Mesodermal cell (in vitro differentiated cells): ENCODE measurements around the gene DAP.
"Not testable (repeated sequence)": the region's sequence is repeated elsewhere in the genome, so short reads cannot be mapped to it uniquely, and the experiment has no call there.

Experiments
- H3K27ac ChIP-seq: 2 replicates; pipeline ENCODE4 v1.7.0; 2013; ENCODE audit warnings: mild to moderate bottlenecking, low read depth, low read length, moderate library complexity; ENCODE audit not compliant: severe bottlenecking
- H3K36me3 ChIP-seq: 2 replicates; pipeline ENCODE4 v1.7.1; 2013; ENCODE audit warnings: mild to moderate bottlenecking, low read length, moderate library complexity; ENCODE audit not compliant: control insufficient read depth, insufficient read depth
- H3K4me1 ChIP-seq: one replicate; pipeline ENCODE4 v1.7.1; 2013; ENCODE audit warnings: mild to moderate bottlenecking, low read length; ENCODE audit not compliant: insufficient read depth, control insufficient read depth, poor library complexity, severe bottlenecking
- H3K4me3 ChIP-seq: 2 replicates; pipeline ENCODE4 v1.7.0; 2013; ENCODE audit warnings: low read length, control low read depth, mild to moderate bottlenecking; ENCODE audit not compliant: insufficient read depth, poor library complexity, severe bottlenecking; ENCODE audit errors: extremely low read depth
- H3K9me3 ChIP-seq: 2 replicates; pipeline ENCODE4 v1.7.1; 2013; ENCODE audit warnings: mild to moderate bottlenecking, low read length, moderate library complexity; ENCODE audit not compliant: control insufficient read depth
- WGBS, 2 experiments: methylation state at CpG; one replicate each; pipeline ENCODE4 v1.1.5; 2013; ENCODE audit warnings: missing lambda C conversion rate in 2 of 2; ENCODE audit not compliant: insufficient coverage in 2 of 2; 5-methylcytosine and 5-hydroxymethylcytosine counted together

DAP gene

DNA sequence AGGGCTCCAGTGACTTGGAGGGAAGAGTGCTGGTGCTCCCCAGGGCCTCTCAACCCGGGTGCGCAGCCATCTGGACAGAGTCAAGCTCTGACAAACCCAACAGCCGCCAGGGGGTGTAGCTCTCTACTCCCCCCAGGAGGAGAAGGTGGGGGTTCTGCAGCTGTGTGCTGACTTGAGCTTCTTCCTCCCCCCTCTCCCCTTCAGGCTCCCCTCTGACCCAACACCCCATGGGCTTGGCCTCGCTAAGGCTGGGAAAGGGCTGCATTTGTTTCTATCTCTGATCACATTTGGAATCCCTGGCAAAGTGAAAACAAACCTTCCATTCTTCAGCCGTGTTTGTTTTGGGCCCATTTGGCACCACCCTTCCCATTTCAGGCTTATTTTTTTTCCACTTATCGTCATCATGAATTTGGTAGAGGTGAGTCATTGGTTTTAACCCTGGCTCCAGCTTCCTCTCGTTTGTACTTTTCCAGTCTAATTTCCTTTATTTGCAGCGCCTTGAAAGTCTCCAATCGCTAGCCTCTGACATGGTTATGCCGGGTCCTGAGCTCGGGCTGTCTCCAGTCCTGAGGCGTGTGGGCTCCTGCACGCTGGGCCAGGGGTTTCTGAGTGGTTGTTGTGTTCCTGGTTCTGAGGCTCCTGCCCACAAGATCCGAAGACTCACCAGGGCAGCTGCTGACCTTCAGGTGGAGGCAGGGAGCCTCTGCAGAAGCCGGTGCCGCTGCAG lies 36.1 kb downstream of the DAP start:
- peaks cover 77% of the 10 kb centered on the region for H3K36me3 ChIP-seq
- H3K9me3 ChIP-seq: no peaks in the 10 kb centered on the region
- peak overlapping the region; percentile 89 for H3K27ac ChIP-seq
- H3K4me1 ChIP-seq: peaks cover 29% of the 10 kb centered on the region
- no peak overlapping the region for H3K4me3 ChIP-seq
- WGBS, 2 experiments: 93 to 98% methylated on average over 9 to 12 of the region's 16 CpGs

DNA sequence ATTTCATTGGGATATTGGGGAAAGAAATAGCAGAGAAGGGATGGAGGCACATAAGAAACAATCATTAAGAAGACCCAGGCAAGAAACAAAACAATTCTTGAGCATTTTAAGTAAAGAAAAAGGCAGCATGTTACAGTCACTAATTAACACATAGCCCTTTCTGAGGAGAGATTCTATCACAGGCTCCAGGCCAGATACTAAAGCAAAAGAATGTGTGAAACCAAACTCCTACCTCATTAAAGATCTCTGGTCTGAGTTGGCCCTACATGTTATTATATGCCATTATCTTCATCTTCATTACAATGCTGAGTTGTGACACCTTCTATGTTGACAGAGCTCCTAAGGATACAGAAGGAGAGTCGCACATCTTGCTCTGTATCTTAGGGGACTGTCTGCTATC lies 37.5 kb downstream of the DAP start:
- Histone ChIP-seq H3K27ac (no peak overlapping the region), H3K9me3 (no peaks in the 10 kb centered on the region)
- 100% methylated on average over 1 of the region's 1 CpG for WGBS, 2 experiments

DNA sequence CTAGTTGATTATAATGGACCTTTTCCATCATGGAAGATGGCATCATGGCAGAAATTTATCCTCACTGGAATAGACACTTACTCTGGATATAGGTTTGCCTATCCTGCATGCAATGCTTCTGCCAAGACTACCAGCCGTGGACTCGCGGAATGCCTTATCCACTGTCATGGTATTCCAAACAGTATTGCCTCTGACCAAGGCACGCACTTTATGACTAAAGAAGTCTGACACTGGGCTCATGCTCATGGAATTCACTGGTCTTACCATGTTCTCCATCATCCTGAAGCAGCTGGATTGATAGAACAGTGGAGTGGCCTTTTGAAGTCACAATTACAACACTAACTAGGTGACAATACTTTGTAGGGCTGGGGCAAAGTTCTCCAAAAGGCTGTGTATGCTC lies 40.3 kb downstream of the DAP start:
- not testable (repeated sequence) for H3K27ac ChIP-seq, H3K9me3 ChIP-seq, H3K4me3 ChIP-seq
- peaks cover 22% of the 10 kb centered on the region for H3K4me1 ChIP-seq
- WGBS, 2 experiments: 90 to 94% methylated on average over 4 of the region's 4 CpGs
- H3K36me3 ChIP-seq: peaks cover 76% of the 10 kb centered on the region

More for the DNA sequence above, 37.5 kb downstream of the DAP start:
- Histone ChIP-seq H3K4me1 (peaks cover 27% of the 10 kb centered on the region), H3K36me3 (peaks cover 74% of the 10 kb centered on the region), H3K4me3 (no peak overlapping the region)

DNA sequence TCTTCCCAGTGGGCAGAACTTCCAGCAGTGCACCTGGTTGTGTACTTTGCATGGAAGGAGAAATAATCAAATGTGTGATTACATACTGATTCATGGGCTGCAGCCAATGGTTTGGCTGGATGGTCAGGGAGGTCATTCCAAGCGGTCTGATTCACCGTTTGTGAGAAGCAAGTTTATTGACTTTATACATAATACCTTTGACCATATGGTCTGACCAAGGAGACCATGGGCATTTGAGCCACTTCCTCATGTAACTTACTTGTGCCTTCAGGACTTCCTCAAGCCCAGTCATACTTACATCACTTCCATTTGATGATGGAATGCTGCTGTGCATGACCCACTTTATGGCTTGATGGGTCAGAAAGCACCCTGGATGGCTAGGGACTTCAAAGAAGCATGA lies 41.1 kb downstream of the DAP start:
- Histone ChIP-seq H3K4me3 (no peak overlapping the region), H3K36me3 (peaks cover 79% of the 10 kb centered on the region), H3K4me1 (peaks cover 14% of the 10 kb centered on the region), H3K27ac (no peak overlapping the region), H3K9me3 (no peaks in the 10 kb centered on the region)
- 100% methylated on average over 1 to 2 of the region's 2 CpGs for WGBS, 2 experiments

GRCh38 chr5:10718617-10719016 lies 42.4 kb downstream of the DAP start:
- H3K9me3 ChIP-seq, H3K4me1 ChIP-seq, H3K27ac ChIP-seq, H3K4me3 ChIP-seq: not testable (repeated sequence)
- peaks cover 80% of the 10 kb centered on the region for H3K36me3 ChIP-seq
- WGBS, 2 experiments: 100% methylated on average over 1 of the region's 1 CpG; no CpG with 5 or more reads in 1 of the 2 experiments

DNA sequence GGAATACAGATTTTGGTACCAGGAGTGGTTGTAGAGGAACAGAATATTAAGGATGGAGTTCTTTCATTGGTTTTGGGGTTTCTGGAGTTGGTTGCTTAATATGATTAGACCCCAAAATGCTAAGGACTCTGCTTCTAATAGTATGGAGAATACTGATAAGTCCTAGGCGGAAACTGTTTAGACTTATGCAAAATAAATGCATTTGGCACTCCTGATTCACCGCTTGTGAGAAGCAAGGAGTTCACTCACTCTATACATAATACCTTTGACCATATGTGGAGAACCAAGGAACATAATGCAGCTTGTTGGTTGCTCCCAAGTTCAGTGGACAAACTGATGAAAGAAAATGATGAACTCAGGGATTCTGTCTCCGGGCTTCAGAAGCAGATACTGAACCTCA lies 44.2 kb downstream of the DAP start:
- not testable (repeated sequence) for H3K4me3 ChIP-seq, H3K9me3 ChIP-seq, H3K27ac ChIP-seq, H3K4me1 ChIP-seq
- peaks cover 83% of the 10 kb centered on the region for H3K36me3 ChIP-seq
- 96 to 100% methylated on average over 1 to 2 of the region's 3 CpGs for WGBS, 2 experiments

GRCh38 chr5:10715605-10716290 lies 45.3 kb downstream of the DAP start:
- no peak overlapping the region for H3K27ac ChIP-seq
- H3K4me3 ChIP-seq: no peak overlapping the region
- 82 to 96% methylated on average over 8 to 9 of the region's 9 CpGs for WGBS, 2 experiments
- H3K36me3 ChIP-seq: peaks cover 82% of the 10 kb centered on the region
- no peaks in the 10 kb centered on the region for H3K9me3 ChIP-seq
- H3K4me1 ChIP-seq: no peaks in the 10 kb centered on the region

DNA sequence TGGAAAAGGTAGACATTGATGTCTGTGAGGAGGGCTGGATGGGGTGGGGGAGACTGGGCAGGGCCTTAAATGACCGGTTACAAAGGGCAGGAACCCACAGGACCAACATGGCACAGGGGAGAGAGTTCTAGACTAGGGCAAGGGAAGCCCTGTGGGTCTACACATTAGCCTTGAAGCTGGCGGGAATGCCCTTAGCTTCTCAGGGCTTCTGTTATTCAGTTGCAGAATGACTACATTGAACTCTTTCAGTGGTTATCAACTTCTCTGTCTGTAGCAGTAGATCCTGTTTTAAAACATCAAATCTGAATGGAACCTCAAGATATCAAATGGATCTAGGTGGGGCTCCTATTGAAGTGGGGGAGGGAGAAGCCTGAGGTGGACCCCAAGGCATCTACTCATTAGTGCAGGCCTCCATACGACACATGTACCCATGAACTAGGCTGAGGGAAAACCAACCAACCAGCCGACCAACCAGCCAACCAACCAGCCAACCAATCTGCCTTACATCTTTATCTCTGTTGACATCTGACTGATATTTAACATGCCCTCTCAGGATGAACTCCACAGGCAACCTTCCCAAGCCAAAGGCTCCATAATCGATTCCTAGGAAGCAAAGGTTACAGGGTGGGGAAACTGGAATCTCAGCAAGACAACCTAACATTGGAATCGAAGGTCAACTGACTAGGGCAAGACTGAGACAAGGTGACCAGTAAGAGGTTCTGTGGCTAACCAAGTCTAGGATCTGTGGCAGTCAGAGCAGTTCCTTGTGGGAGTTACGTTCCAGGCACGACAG lies 48.3 kb downstream of the DAP start:
- WGBS, 2 experiments: 88 to 95% methylated on average over 6 of the region's 8 CpGs
- no peak overlapping the region for H3K4me3 ChIP-seq

GRCh38 chr5:10711562-10711961 lies 49.5 kb downstream of the DAP start:
- WGBS, 2 experiments: 97 to 100% methylated on average over 4 of the region's 6 CpGs
- H3K27ac ChIP-seq: no peak overlapping the region

More for the DNA sequence above, 48.3 kb downstream of the DAP start:
- Histone ChIP-seq H3K27ac (no peak overlapping the region), H3K9me3 (no peaks in the 10 kb centered on the region), H3K36me3 (peaks cover 78% of the 10 kb centered on the region), H3K4me1 (peaks cover 7% of the 10 kb centered on the region)

GRCh38 chr5:10710513-10711128 lies 50.4 kb downstream of the DAP start:
- no peak overlapping the region for H3K4me3 ChIP-seq
- WGBS, 2 experiments: 92 to 98% methylated on average over 9 to 10 of the region's 10 CpGs
- peaks cover 10% of the 10 kb centered on the region for H3K4me1 ChIP-seq
- no peak overlapping the region for H3K27ac ChIP-seq
- peaks cover 58% of the 10 kb centered on the region for H3K36me3 ChIP-seq
- no peaks in the 10 kb centered on the region for H3K9me3 ChIP-seq

More at GRCh38 chr5:10711562-10711961, 49.5 kb downstream of the DAP start:
- no peak overlapping the region for H3K4me3 ChIP-seq
- H3K9me3 ChIP-seq: no peaks in the 10 kb centered on the region
- peaks cover 67% of the 10 kb centered on the region for H3K36me3 ChIP-seq
- H3K4me1 ChIP-seq: peaks cover 7% of the 10 kb centered on the region
